ENCODE data around the gene BICC1.

- TF ChIP-seq, protein P1, sequence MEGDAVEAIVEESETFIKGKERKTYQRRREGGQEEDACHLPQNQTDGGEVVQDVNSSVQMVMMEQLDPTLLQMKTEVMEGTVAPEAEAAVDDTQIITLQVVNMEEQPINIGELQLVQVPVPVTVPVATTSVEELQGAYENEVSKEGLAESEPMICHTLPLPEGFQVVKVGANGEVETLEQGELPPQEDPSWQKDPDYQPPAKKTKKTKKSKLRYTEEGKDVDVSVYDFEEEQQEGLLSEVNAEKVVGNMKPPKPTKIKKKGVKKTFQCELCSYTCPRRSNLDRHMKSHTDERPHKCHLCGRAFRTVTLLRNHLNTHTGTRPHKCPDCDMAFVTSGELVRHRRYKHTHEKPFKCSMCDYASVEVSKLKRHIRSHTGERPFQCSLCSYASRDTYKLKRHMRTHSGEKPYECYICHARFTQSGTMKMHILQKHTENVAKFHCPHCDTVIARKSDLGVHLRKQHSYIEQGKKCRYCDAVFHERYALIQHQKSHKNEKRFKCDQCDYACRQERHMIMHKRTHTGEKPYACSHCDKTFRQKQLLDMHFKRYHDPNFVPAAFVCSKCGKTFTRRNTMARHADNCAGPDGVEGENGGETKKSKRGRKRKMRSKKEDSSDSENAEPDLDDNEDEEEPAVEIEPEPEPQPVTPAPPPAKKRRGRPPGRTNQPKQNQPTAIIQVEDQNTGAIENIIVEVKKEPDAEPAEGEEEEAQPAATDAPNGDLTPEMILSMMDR (IDR thresholded peaks at IDR 0.05; ENCODE audit: insufficient read depth, low read length): no peak
- no peak for TF ChIP-seq POLR2AphosphoS5 (IDR thresholded peaks at IDR 0.05; ENCODE audit: low read depth)
- TF ChIP-seq, protein P2, sequence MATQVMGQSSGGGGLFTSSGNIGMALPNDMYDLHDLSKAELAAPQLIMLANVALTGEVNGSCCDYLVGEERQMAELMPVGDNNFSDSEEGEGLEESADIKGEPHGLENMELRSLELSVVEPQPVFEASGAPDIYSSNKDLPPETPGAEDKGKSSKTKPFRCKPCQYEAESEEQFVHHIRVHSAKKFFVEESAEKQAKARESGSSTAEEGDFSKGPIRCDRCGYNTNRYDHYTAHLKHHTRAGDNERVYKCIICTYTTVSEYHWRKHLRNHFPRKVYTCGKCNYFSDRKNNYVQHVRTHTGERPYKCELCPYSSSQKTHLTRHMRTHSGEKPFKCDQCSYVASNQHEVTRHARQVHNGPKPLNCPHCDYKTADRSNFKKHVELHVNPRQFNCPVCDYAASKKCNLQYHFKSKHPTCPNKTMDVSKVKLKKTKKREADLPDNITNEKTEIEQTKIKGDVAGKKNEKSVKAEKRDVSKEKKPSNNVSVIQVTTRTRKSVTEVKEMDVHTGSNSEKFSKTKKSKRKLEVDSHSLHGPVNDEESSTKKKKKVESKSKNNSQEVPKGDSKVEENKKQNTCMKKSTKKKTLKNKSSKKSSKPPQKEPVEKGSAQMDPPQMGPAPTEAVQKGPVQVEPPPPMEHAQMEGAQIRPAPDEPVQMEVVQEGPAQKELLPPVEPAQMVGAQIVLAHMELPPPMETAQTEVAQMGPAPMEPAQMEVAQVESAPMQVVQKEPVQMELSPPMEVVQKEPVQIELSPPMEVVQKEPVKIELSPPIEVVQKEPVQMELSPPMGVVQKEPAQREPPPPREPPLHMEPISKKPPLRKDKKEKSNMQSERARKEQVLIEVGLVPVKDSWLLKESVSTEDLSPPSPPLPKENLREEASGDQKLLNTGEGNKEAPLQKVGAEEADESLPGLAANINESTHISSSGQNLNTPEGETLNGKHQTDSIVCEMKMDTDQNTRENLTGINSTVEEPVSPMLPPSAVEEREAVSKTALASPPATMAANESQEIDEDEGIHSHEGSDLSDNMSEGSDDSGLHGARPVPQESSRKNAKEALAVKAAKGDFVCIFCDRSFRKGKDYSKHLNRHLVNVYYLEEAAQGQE (IDR thresholded peaks at IDR 0.05; ENCODE audit: insufficient replicate concordance, low read depth): no peak
- no peak for TF ChIP-seq GABPA (IDR thresholded peaks at IDR 0.05; ENCODE audit: low read depth)
- TF ChIP-seq SPI1 (IDR thresholded peaks at IDR 0.05; ENCODE audit: borderline replicate concordance, low read depth): no peak
Observed at GRCh38 chr10:58851606-58852005, 338.9 kb downstream of the BICC1 start.

All from HL-60 (cell line).